ENCODE data around the gene SLC43A3. TPM values are rescaled to one million over a fixed set of nuclear protein-coding genes. Genes with fewer than 3 reads are reported as not detected.

SLC43A3 gene
- total RNA-seq = 36.7 and 39.1 TPM in 2 replicates

DNA sequence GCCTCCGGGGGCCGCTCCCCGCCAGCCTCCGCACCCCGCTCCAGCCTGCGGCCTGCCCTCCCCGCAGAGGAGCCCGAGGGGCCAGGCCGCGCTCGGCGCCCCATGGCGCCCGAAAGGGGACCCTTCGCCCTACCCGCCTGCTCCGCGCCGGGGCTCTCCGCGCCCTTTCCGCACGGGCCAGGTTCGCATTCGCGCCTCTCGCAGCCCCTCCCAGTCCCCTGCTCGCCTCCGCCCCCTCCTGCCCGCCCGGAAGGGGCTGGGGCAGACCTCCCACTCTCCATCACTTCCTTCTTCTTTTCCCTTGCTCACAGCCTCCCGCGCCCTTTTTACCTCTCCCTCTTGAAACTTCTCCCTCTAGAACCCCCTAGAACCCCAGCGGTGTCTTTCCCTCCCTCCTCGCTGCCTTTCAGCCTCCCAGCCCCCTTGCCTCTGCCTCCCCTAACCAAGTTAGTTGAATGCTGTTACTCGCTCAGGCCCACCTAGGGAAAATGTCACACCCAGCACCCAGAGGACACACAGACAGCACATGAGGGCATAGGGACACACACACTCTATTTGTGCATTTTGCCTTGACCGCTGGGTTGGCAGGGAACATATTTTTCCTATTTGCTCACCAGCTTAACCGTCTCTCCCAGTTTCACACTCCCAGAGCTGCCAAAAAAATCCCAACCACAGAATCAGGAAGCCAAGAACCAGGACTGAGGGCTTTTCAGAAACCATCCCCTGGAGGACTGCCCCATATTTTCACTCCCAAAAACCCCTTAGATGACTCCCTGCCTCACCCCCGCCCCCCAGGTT, at the start of gene SLC43A3:
Gene SLC43A3 (minus strand): TSS at position 193 of the 798 bp plus-strand sequence. CDS start 949 bp downstream, outside the sequence.

DNA sequence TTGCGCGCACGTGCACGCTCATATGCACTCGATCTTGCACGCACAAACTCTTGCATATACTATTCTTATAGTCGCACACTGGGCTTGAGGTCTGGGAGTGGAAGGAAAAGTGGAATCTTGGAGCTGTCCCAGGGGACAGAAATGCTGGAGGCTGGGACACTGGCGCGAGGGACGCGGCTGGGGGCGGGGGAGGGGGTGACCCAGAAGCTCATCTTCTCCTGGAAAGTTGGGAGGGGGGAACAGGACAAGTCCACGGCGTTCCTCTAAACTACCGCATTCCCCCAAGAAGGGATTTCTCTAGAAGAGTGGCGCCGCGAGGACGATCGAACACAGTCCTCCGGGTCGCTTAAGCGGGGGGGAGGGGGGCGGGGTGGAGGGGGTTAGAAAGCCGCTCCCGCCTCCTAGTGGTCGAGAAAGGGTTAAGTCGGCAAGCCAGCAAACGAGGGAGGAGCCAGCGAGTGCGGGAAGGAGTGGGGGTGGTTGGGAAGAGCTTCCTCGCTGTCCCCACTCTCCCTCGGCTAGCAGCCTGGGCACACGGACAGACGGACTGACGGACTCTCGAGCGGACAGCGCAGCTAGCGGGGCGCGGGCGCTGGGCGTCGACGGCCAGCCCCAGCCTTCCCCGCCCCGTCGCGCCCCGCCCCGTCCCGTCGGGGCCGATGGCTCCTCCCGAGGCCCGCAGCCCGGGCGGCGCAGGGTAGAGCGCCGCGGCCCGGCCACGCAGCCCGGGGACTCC, 33.3 kb upstream of the SLC43A3 start, which contains the start of gene RTN4RL2:
Gene RTN4RL2 (plus strand): TSS at position 507 of the 736 bp plus-strand sequence. CDS start 338 bp downstream, outside the sequence.

DNA sequence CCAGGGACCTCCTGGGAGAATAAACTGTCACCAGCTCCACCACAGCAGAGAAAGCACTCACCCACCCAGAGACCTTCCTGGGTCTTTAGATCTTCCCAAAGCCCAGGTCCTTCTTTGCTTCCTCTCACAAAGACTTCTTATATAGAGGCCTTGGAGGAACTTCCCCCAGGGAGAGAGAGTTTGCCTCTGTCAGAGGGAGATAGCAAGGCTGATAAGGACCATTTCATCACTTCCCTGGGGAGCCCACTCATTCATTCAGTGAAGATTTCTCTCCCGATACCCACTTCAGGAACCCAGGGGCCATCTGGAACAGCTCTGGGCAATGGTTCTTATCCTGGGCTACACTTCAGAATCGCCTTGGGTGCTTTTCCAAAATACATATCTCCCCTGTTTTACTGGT, 36.4 kb downstream of the SLC43A3 start, which contains the start of gene PRG2:
Gene PRG2 (minus strand): TSS at position 116 of the 400 bp plus-strand sequence. CDS start 706 bp downstream, outside the sequence.

DNA sequence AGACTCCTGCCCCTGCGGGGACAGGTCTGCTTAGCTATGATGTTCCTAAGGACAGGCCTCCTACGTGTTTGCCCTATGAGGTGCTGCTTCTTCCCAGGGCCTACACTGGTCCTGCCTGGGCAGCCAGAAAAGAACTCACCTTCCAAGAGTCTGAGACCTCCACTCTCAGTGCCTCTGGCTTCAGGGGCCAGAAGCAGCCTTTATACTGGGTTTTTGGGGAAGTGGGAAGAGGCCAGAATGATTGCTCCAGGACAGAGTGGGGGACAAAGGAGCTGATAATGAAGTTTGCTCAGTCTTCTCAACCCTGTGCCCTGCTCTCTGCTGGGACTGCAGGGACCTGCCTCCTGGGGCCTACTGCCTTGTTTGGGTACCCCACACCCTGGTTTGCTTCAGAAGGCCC, 45.9 kb downstream of the SLC43A3 start, which contains the start of gene PRG3:
Gene PRG3 (minus strand): TSS at position 176 of the 400 bp plus-strand sequence. CDS start 442 bp downstream, outside the sequence.

Other genes with a start within 250 kb of the SLC43A3 start
- not detected in 2 replicates for gene LRRC55, start 245.2 kb downstream of the SLC43A3 start, total RNA-seq
- gene APLNR, start 189.9 kb downstream of the SLC43A3 start, total RNA-seq = not detected in 2 replicates
- gene TNKS1BP1, start 102.2 kb downstream of the SLC43A3 start, total RNA-seq = 213 and 231 TPM in 2 replicates
- 123 and 148 TPM in 2 replicates for gene SSRP1, start 91.2 kb downstream of the SLC43A3 start, total RNA-seq
- gene P2RX3, start 88.8 kb downstream of the SLC43A3 start, total RNA-seq = not detected in 2 replicates
- not detected in 2 replicates for gene PRG3, start 46.0 kb downstream of the SLC43A3 start, total RNA-seq
- gene PRG2, start 36.5 kb downstream of the SLC43A3 start, total RNA-seq = not detected in 2 replicates
- 0.14 TPM in 1 of 2 replicates, not detected in the other for gene RTN4RL2, start 33.4 kb upstream of the SLC43A3 start, total RNA-seq
- 0.79 and 2.1 TPM in 2 replicates for gene SLC43A1, start 88.6 kb upstream of the SLC43A3 start, total RNA-seq
- gene TIMM10, start 103.6 kb upstream of the SLC43A3 start, total RNA-seq = 66.0 and 89.9 TPM in 2 replicates
- not detected in 2 replicates for gene SMTNL1, start 110.5 kb upstream of the SLC43A3 start, total RNA-seq
- gene UBE2L6, start 140.6 kb upstream of the SLC43A3 start, total RNA-seq = 4.6 and 4.9 TPM in 2 replicates
- 0.42 and 1.1 TPM in 2 replicates for gene SERPING1, start 170.6 kb upstream of the SLC43A3 start, total RNA-seq
- gene YPEL4, start 222.8 kb upstream of the SLC43A3 start, total RNA-seq = not detected in 2 replicates
- gene CLP1, start 230.6 kb upstream of the SLC43A3 start, total RNA-seq = 14.5 and 16.4 TPM in 2 replicates
- 35.3 and 50.7 TPM in 2 replicates for gene ZDHHC5, start 241.0 kb upstream of the SLC43A3 start, total RNA-seq